OCI-LY3 (cell line): ENCODE results near the gene FANCC.

ENCODE experiments used
- H2AFZ ChIP-seq: fragments of 200-600, 300-600 bp; shearing (Covaris generic); 2 replicates; pipeline ENCODE4 v1.6.0; 2014; ENCODE audit warnings: antibody characterized with exemption, low read depth, low read length
- H3K27ac ChIP-seq: fragments of 200-600, 300-600 bp; sonication (generic); 2 replicates; pipeline ENCODE4 v1.5.1; 2014; ENCODE audit warnings: mild to moderate bottlenecking, low read length, moderate library complexity, mixed read lengths
- H3K27me3 ChIP-seq: fragments of 200-600, 300-600 bp; sonication (generic); 2 replicates; pipeline ENCODE4 v1.6.1; 2014; ENCODE audit warnings: low read depth, low read length, mixed read lengths
- H3K36me3 ChIP-seq: fragments of 200-600, 300-600 bp; sonication (generic); replicated peaks from 2 replicates; pipeline ENCODE3; 2014; ENCODE audit warnings: low read depth, low read length, mixed read lengths
- H3K4me1 ChIP-seq: fragments of 300-600, 200-600 bp; sonication (generic); 2 replicates; pipeline ENCODE4 v1.6.1; 2014; ENCODE audit warnings: low read length, mixed read lengths
- H3K4me2 ChIP-seq: fragments of 200-600, 300-600 bp; sonication (generic); 2 replicates; pipeline ENCODE4 v1.6.1; 2014; ENCODE audit warnings: low read length, mixed read lengths
- H3K4me3 ChIP-seq: fragments of 300-600, 200-600 bp; sonication (generic); 2 replicates; pipeline ENCODE4 v1.5.1; 2014; ENCODE audit warnings: antibody characterized with exemption, mild to moderate bottlenecking, low read length, moderate library complexity
- H3K79me2 ChIP-seq: fragments of 300-600, 200-600 bp; shearing (Covaris generic); 2 replicates; pipeline ENCODE4 v1.6.1; 2014; ENCODE audit warnings: mild to moderate bottlenecking, low read length, mixed read lengths
- H3K9ac ChIP-seq: fragments of 300-600, 200-600 bp; shearing (Covaris generic); 2 replicates; pipeline ENCODE4 v1.6.0; 2014; ENCODE audit warnings: mild to moderate bottlenecking, low read length, moderate library complexity
- H3K9me3 ChIP-seq: fragments of 200-600, 300-600 bp; shearing (Covaris generic); 2 replicates; pipeline ENCODE4 v1.6.1; 2014; ENCODE audit warnings: low read length, mixed read lengths; ENCODE audit not compliant: insufficient read depth
- H4K20me1 ChIP-seq: fragments of 200-600, 300-600 bp; sonication (generic); 2 replicates; pipeline ENCODE4 v1.6.1; 2016; ENCODE audit warnings: low read length, mixed read lengths; ENCODE audit not compliant: insufficient read depth
- CTCF ChIP-seq: fragments of 200-600, 300-600 bp; sonication (generic); IDR thresholded peaks from 2 replicates; pipeline ENCODE4 v1.5.1; 2014; ENCODE audit warnings: antibody characterized with exemption, low read length, low read depth
- EZH2phosphoT487 ChIP-seq: fragments of 200-600 bp; shearing (Covaris generic); IDR thresholded peaks from 2 replicates; pipeline ENCODE4 v1.6.1; 2018; ENCODE audit warnings: antibody characterized with exemption, mixed run types, low read depth

The FANCC gene

GRCh38 chr9:95060234-95060633, 257.3 kb downstream of the FANCC start:
- Histone ChIP-seq H3K9ac (no peak overlapping the region), H3K27me3 (no peaks in the 10 kb centered on the region), H3K9me3 (no peaks in the 10 kb centered on the region), H3K4me2 (no peak overlapping the region), H3K79me2 (no peaks in the 10 kb centered on the region), H3K27ac (no peak overlapping the region), H4K20me1 (no peaks in the 10 kb centered on the region), H3K4me1 (no peaks in the 10 kb centered on the region), H3K4me3 (no peak overlapping the region), H2AFZ (no peak overlapping the region), H3K36me3 (no peaks in the 10 kb centered on the region)
- TF ChIP-seq CTCF (no peak), EZH2phosphoT487 (no peak)

- no peaks in the 10 kb centered on the region for H4K20me1 ChIP-seq
- H3K27ac ChIP-seq, result no peak overlapping the region
- H3K4me1 ChIP-seq, result no peaks in the 10 kb centered on the region
- no peak overlapping the region for H3K9ac ChIP-seq
- no peak overlapping the region for H3K4me3 ChIP-seq
- no peak for TF ChIP-seq EZH2phosphoT487
- no peak for TF ChIP-seq CTCF
- no peak overlapping the region for H3K4me2 ChIP-seq
- H2AFZ ChIP-seq, result no peak overlapping the region
- H3K27me3 ChIP-seq, result no peaks in the 10 kb centered on the region
- no peaks in the 10 kb centered on the region for H3K36me3 ChIP-seq
- no peaks in the 10 kb centered on the region for H3K9me3 ChIP-seq
- H3K79me2 ChIP-seq, result no peaks in the 10 kb centered on the region
Observed at GRCh38 chr9:95058795-95059386, 258.6 kb downstream of the FANCC start.

GRCh38 chr9:95058121-95058785, 259.3 kb downstream of the FANCC start:
- H4K20me1 ChIP-seq, result no peaks in the 10 kb centered on the region
- no peaks in the 10 kb centered on the region for H3K27me3 ChIP-seq
- TF ChIP-seq CTCF, result no peak
- TF ChIP-seq EZH2phosphoT487, result no peak
- no peak overlapping the region for H3K27ac ChIP-seq
- H3K9ac ChIP-seq, result no peak overlapping the region
- H3K4me3 ChIP-seq, result no peak overlapping the region
- no peak overlapping the region for H3K4me2 ChIP-seq
- no peak overlapping the region for H2AFZ ChIP-seq
- H3K4me1 ChIP-seq, result no peaks in the 10 kb centered on the region
- no peaks in the 10 kb centered on the region for H3K79me2 ChIP-seq
- no peaks in the 10 kb centered on the region for H3K9me3 ChIP-seq
- no peaks in the 10 kb centered on the region for H3K36me3 ChIP-seq

GRCh38 chr9:95057101-95057500, 260.4 kb downstream of the FANCC start:
- Histone ChIP-seq H3K4me2 (no peak overlapping the region), H3K27ac (no peak overlapping the region), H4K20me1 (no peaks in the 10 kb centered on the region), H3K9ac (no peak overlapping the region), H3K4me1 (no peaks in the 10 kb centered on the region), H3K79me2 (no peaks in the 10 kb centered on the region), H3K36me3 (no peaks in the 10 kb centered on the region), H3K9me3 (no peaks in the 10 kb centered on the region), H2AFZ (no peak overlapping the region), H3K27me3 (no peaks in the 10 kb centered on the region), H3K4me3 (no peak overlapping the region)
- TF ChIP-seq EZH2phosphoT487, result no peak
- TF ChIP-seq CTCF, result no peak
